IPS DF 6.9 (cell line): Measurements from ENCODE around the gene MFRP.
"Not testable (repeated sequence)": the region's sequence is repeated elsewhere in the genome, so short reads cannot be mapped to it uniquely, and the experiment has no call there.

ENCODE experiments used
- DNase-seq: peaks from one replicate; pipeline ENCODE4 v3.0.0-alpha.2; 2013; ENCODE audit warnings: low read depth, low spot score
- H3K27ac ChIP-seq: one replicate; pipeline ENCODE4 v1.5.1; 2013; ENCODE audit warnings: low read length, control low read depth
- H3K27me3 ChIP-seq: 2 replicates; pipeline ENCODE4 v1.6.1; 2013; ENCODE audit warnings: mild to moderate bottlenecking, low read length; ENCODE audit not compliant: control insufficient read depth, insufficient read depth
- H3K36me3 ChIP-seq: 2 replicates; pipeline ENCODE4 v1.6.1; 2013; ENCODE audit warnings: low read length; ENCODE audit not compliant: control insufficient read depth, insufficient read depth
- H3K4me1 ChIP-seq: 2 replicates; pipeline ENCODE4 v1.6.1; 2013; ENCODE audit warnings: low read length; ENCODE audit not compliant: control insufficient read depth, insufficient read depth
- H3K4me3 ChIP-seq: 2 replicates; pipeline ENCODE4 v1.5.1; 2013; ENCODE audit warnings: mild to moderate bottlenecking, low read length
- H3K9me3 ChIP-seq: 2 replicates; pipeline ENCODE4 v1.6.1; 2013; ENCODE audit warnings: low read length, inconsistent platforms; ENCODE audit not compliant: control insufficient read depth, insufficient read depth
- WGBS: extraction: QIAGEN DNeasy Blood & Tissue Kit; methylation state at CpG from one replicate; pipeline ENCODE4 v1.1.7; 2013; ENCODE audit warnings: mixed read lengths, missing lambda C conversion rate; ENCODE audit not compliant: insufficient read length, insufficient coverage; 5-methylcytosine and 5-hydroxymethylcytosine counted together

MFRP gene

DNA sequence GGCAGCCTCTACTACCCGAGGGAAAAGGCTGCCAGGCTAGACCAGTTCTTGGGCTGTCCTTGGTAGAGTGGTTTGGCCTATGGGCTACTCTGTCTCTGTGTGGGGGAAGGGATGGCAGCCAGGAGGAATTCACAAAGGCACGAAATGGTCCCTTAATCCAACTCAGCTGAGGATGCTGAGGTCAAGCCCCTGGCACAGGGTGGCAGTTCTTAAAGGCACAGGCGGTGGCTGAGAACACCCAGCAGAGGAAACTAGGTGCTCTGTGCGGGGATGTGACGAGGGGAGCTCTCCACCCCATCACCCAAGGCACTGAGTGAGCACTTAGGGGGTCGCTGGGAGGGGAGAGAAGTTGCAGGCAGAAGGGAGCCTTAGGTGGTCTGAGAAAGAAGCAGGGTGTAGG is at the start of gene MFRP:
MFRP (minus strand) TSS at position 101 of the 400 bp plus-strand sequence. CDS start 192 bp downstream, outside the sequence.
- Histone ChIP-seq H3K9me3 (no peaks in the 10 kb centered on the region), H3K4me1 (0 out of 2 replicates have a peak, but pooled peaks cover 2% of the 10 kb centered on the region), H3K27ac (no peak within 1 kb of the TSS), H3K4me3 (no peak within 1 kb of the TSS), H3K27me3 (peaks cover 5% of the 10 kb centered on the region; the same call in 1 of the 2 replicates), H3K36me3 (no peaks in the 10 kb centered on the region)
- DNase-seq: no peak
- no CpG with 5 or more reads among the region's 6 CpGs for WGBS

DNA sequence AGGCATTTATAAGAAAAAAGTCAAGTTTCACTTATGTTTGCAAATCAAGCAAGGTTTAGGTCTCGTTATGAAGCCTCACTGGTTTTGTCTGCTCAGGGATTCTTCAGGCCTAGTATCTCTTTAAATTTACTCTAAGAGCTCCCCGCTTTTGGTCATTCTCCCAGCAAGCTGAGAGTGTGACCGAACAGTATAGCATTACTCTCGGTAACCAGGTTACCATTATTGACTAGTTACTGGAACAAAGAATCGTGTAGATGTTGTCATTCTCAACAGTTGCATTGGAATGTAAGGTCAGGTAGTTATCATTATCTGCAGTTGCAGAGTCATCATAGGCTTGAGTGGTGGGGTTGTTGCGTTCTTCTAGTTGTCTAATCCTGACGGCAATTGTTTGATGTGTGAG is 44.8 kb upstream of the MFRP start:
- H3K27ac ChIP-seq: no peak overlapping the region

DNA sequence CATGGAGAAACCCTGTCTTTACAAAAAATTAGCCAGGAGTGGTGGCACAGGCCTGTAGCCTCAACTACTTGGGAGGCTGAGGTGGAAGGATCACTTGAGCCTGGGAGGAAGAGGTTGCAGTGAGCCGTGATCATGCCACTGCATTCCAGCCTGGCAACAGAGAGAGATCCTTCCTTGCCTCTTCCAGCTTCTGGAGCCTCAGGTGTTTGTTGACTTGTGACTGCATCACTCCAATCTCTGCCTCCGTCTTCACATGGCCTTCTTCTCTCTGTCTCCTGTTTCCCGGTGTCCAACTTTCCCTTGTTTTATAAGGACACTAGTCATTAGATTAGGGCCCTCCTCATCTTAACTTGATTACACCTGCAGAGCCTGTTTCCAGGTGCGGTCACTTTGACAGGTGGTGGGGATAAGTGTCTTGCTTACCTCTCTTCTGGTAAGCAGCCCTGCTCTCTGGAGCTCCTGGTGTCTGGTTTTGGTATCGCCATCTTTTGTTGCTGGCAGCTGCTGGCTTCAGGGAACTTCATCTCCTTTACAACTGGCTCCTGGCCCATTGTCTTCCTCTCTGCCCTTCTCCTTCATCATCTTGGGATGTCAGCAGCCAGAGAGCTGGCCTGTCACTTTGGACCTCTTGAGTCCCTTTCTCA is 43.2 kb upstream of the MFRP start:
- H3K27ac ChIP-seq: no peak overlapping the region
- no peak for DNase-seq
- H3K4me1 ChIP-seq: 0 out of 2 replicates have a peak, but pooled peaks cover 1% of the 10 kb centered on the region
- no peak overlapping the region for H3K4me3 ChIP-seq
- no peaks in the 10 kb centered on the region for H3K36me3 ChIP-seq
- WGBS: no CpG with 5 or more reads among the region's 5 CpGs
- H3K9me3 ChIP-seq: no peaks in the 10 kb centered on the region
- no peaks in the 10 kb centered on the region; the same call in 1 of the 2 replicates for H3K27me3 ChIP-seq

More for the DNA sequence above, 44.8 kb upstream of the MFRP start:
- Histone ChIP-seq H3K4me1 (0 out of 2 replicates have a peak, but pooled peaks cover 1% of the 10 kb centered on the region), H3K27me3 (no peaks in the 10 kb centered on the region; the same call in 1 of the 2 replicates), H3K4me3 (no peak overlapping the region), H3K9me3 (no peaks in the 10 kb centered on the region), H3K36me3 (no peaks in the 10 kb centered on the region)
- WGBS: no CpG with 5 or more reads among the region's 7 CpGs
- DNase-seq: no peak

GRCh38 chr11:119388103-119388502 is 41.6 kb upstream of the MFRP start:
- Histone ChIP-seq H3K27ac (no peak overlapping the region), H3K4me3 (no peak overlapping the region), H3K36me3 (no peaks in the 10 kb centered on the region), H3K27me3 (no peaks in the 10 kb centered on the region), H3K4me1 (no peaks in the 10 kb centered on the region), H3K9me3 (no peaks in the 10 kb centered on the region)
- no peak for DNase-seq
- WGBS: no CpG with 5 or more reads among the region's 7 CpGs

- no peak for DNase-seq
- H3K36me3 ChIP-seq: no peaks in the 10 kb centered on the region
- H3K4me3 ChIP-seq: no peak overlapping the region
- no peak overlapping the region for H3K27ac ChIP-seq
- H3K9me3 ChIP-seq: no peaks in the 10 kb centered on the region
- 100% methylated on average over 2 of the region's 2 CpGs for WGBS
- H3K27me3 ChIP-seq: peaks cover 3% of the 10 kb centered on the region; the same call in 1 of the 2 replicates
- H3K4me1 ChIP-seq: peaks cover 9% of the 10 kb centered on the region; the same call in 1 of the 2 replicates
These were observed 37.8 kb upstream of the MFRP start for GRCh38 chr11:119384332-119384731.

- peaks cover 16% of the 10 kb centered on the region for H3K4me1 ChIP-seq
- H3K9me3 ChIP-seq, DNase-seq, H3K4me3 ChIP-seq, H3K27me3 ChIP-seq, H3K36me3 ChIP-seq, H3K27ac ChIP-seq: not testable (repeated sequence)
- WGBS: no CpG with 5 or more reads among the region's 14 CpGs
These were observed 36.0 kb upstream of the MFRP start for GRCh38 chr11:119382513-119382912.

DNA sequence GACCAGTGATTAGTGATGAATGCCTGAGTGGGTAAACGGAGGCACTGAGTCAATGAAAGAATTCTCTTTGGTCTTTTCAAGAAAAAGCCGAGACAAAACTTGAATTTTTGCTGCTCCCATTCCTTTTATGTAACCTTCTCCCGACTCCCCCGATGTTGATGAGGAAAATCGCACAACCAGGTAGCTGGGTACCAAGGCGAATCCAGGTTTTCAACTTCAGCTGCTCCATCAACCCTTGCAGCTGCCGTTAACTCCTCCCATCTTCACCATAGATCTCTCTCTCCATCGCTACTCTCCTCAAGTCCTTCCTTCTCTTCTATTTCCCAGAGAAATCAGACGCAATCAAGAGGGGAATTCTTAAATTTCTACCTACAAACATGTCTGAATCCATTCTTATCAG is 35.6 kb upstream of the MFRP start:
- Histone ChIP-seq H3K4me3 (peak overlapping the region; percentile 51; the same call in 1 of the 2 replicates), H3K9me3 (no peaks in the 10 kb centered on the region), H3K27me3 (peaks cover 3% of the 10 kb centered on the region; the same call in 1 of the 2 replicates), H3K4me1 (peaks cover 16% of the 10 kb centered on the region), H3K27ac (no peak overlapping the region), H3K36me3 (no peaks in the 10 kb centered on the region)
- DNase-seq: no peak
- WGBS: no CpG with 5 or more reads among the region's 9 CpGs

DNA sequence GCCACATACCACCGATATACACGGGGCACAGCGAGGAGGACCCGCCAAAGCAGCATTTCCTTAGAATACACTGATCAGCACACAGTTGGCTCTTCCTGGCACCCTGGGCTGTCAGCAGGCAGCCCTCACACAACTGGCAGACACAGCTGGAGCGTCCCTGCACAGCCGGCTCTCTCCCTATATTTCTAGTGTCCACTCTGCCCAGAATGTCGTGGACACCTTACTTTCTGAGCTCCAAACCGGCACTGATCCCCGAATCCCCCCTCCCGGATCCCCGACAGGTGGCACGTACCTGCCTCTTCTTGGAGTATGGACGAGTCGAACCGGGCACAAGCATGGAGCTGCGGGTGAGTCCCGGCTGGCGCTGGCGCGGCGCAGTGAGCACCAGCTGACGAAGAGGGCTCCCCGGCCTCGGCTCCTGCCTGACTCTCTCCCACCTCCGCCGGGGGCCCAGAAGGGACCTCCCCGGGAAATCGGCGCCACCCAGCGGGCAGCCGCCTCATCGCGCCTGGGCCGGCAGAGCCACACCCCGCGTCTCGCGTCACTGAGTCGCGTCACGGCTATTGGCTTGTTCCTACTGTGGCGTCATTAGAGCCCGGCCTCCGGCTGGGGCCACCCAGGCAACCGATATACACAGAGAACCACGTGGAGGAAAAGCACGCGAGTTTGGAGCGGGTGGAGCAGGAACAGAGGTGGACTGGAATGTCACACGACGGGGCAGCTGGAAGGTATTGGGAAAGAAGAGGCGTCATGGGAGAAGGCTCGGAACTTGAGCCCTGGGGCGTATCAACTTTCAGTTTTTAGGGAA is 34.9 kb upstream of the MFRP start, which contains the start of gene USP2:
USP2 (minus strand) TSS at position 510 of the 808 bp plus-strand sequence. CDS start 8,210 bp downstream, outside the sequence.
- Histone ChIP-seq H3K4me1 (peaks cover 19% of the 10 kb centered on the region), H3K27me3 (peaks cover 3% of the 10 kb centered on the region; the same call in 1 of the 2 replicates), H3K36me3 (no peaks in the 10 kb centered on the region), H3K4me3 (peak within 1 kb of the TSS; percentile 51; the same call in 1 of the 2 replicates), H3K9me3 (no peaks in the 10 kb centered on the region), H3K27ac (no peak within 1 kb of the TSS)
- DNase-seq: peak; percentile 84
- WGBS: no CpG with 5 or more reads among the region's 54 CpGs

DNA sequence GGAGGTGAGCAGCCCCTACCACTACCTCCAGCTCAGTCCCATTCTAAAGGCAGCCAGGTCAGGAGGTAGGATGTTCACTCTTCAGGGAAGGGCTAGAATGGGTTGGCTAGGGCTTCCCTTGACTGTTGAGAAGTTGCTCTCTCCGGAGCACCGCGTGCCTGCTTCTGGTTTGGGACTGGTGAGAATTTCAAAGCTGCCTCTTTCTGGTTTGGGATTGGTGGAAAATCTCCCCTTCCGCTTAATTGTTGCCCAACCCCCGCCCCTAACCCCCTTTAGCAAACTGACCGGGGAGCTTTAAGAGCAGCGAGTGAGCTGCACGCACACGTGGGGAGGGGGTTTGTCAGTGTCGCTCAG is 34.3 kb upstream of the MFRP start:
- Histone ChIP-seq H3K4me3 (peak overlapping the region; percentile 51; the same call in 1 of the 2 replicates), H3K9me3 (no peaks in the 10 kb centered on the region), H3K4me1 (peaks cover 22% of the 10 kb centered on the region), H3K36me3 (no peaks in the 10 kb centered on the region), H3K27ac (no peak overlapping the region), H3K27me3 (peaks cover 3% of the 10 kb centered on the region; the same call in 1 of the 2 replicates)
- no CpG with 5 or more reads among the region's 10 CpGs for WGBS
- DNase-seq: no peak

GRCh38 chr11:119380160-119380826 is 33.8 kb upstream of the MFRP start:
- peaks cover 3% of the 10 kb centered on the region; the same call in 1 of the 2 replicates for H3K27me3 ChIP-seq
- WGBS: no CpG with 5 or more reads among the region's 13 CpGs
- no peak overlapping the region for H3K27ac ChIP-seq
- no peaks in the 10 kb centered on the region for H3K9me3 ChIP-seq
- H3K4me1 ChIP-seq: peaks cover 23% of the 10 kb centered on the region
- DNase-seq: no peak
- no peaks in the 10 kb centered on the region for H3K36me3 ChIP-seq
- no peak overlapping the region for H3K4me3 ChIP-seq
